NCI-H2081 treated with DMSO at 0.1 percent for 48 hours (cell line): ENCODE measurements around the gene KLHL40.

ENCODE experiments used
- DNase-seq: peaks from one replicate; lab custom pipeline; 2025; lab: John Stamatoyannopoulos, UW

KLHL40 gene

DNA sequence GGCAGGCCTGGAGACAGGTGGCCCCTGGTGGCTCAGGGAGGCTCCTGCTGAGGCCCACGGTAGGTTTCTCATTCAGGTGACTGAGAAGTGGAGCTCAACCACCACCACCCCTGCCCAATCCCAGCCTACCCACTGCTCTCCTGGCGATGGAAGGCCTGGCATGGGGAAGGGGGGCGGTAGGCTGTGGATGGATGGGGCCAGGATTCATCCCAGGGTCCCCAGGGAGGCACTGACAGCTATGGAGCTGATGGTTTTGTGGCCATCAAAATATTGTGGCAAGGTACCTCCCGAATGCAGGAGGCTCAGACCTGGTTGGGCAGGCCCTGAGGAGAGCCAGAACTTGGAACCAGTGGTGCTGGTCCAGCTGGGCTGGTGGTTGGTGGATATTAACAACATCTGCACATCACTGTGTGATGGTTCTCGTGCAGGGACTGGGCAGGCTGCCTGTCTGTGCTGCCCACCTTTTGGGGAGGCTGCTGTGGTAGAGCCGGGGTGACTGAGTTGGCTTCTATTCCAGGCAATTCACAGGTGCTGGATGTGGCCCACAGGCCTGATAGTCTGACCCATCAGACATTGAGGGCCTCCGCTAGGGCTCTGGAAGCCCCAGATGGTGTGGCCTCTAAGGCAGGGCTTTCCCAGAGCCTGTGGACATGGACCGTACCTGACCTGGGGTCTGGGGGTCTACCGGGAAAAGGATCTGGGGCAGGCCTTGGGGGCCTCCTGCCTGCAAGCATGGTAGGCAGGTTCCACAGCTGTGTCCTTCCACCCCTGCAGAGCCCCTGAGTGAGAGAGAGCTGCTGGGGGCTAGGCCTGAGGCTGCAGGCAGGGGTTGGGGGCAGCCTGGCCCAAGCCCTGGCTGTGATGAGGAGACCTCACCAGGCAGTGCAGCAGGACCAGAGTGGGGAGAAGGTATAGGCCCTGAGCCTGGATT is 28.4 kb upstream of the KLHL40 start:
- no peak for DNase-seq

DNA sequence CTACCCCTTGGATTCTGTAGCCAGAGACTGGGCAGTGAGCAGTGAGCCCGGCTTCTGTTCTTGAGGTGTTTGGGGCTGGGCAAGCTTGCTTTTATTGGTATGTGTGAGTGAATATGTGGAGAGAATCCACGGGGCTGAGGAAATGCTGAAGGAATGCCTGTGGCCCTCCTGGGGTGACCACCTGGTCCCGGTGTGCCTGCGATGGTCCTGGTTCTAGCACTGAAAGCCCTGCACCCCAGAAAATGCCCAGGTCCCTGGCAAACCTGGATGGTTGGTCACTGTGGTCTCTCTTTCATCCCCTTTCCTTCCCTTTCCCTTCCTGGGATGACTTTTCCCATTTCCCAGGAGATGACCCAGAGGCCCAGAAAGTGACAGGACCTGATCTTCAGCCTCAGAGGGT is 27.7 kb upstream of the KLHL40 start:
- DNase-seq: no peak

DNA sequence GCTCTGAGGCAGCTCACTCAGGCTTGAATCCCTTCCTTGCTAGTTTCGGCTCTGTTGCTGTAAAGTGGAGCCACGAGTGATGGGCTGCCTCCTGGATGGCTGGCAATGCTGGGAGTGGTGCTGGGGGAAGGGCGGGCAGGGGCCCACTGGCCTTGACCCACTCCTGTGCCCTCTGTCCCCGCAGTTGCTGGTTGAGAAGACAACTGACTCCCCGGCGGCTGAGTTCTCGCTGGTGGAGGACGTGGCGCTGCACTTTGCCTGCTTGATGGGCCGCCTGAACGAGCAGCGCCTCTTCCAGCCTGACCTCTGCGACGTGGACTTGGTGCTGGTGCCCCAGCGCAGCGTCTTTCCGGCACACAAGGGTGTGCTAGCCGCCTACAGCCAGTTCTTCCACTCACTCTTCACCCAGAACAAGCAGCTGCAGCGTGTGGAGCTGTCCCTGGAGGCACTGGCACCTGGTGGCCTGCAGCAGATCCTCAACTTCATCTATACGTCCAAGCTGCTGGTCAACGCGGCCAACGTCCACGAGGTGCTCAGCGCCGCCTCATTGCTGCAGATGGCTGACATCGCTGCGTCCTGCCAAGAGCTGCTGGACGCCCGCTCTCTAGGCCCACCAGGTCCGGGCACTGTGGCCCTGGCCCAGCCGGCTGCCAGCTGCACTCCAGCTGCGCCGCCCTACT is 27.1 kb upstream of the KLHL40 start:
- no peak for DNase-seq

DNA sequence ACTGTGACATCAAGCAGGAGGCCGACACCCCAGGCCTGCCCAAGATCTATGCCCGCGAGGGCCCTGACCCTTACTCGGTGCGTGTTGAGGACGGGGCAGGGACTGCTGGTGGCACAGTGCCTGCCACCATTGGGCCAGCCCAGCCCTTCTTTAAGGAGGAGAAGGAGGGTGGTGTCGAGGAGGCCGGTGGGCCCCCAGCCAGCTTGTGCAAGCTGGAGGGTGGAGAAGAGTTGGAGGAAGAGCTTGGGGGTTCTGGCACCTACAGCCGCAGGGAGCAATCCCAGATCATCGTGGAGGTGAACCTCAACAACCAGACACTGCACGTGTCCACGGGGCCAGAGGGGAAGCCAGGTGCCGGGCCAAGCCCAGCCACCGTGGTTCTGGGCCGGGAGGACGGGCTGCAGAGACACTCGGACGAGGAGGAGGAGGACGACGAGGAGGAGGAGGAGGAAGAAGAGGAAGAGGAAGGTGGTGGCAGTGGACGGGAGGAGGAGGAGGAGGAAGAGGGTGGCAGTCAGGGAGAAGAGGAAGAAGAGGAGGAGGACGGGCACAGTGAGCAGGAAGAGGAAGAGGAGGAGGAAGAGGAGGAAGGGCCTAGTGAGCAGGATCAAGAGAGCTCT is 26.5 kb upstream of the KLHL40 start:
- DNase-seq: no peak

DNA sequence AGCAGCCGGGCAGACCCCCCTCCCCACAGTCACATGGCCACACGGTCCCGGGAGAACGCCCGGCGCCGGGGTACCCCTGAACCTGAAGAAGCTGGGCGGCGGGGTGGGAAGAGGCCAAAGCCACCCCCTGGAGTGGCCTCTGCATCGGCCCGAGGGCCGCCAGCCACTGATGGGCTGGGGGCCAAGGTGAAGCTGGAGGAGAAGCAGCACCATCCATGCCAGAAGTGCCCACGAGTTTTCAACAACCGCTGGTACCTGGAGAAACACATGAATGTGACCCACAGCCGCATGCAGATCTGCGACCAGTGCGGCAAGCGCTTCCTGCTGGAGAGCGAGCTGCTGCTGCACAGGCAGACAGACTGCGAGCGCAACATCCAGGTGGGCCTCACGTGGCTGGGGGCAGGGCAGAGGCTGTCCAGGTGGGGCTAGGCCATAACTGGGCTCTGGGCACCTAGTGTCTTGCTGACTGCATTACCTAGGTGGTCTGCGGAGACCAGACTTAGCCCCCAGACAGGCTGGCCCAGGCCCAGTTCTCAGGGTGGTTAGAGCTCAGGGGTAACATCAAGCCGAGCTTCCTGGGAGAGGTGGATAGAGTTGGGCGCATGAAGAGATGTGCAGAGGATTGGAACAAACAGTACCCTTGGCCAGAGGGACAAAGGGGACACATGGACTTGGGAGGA is 25.7 kb upstream of the KLHL40 start:
- DNase-seq: no peak

DNA sequence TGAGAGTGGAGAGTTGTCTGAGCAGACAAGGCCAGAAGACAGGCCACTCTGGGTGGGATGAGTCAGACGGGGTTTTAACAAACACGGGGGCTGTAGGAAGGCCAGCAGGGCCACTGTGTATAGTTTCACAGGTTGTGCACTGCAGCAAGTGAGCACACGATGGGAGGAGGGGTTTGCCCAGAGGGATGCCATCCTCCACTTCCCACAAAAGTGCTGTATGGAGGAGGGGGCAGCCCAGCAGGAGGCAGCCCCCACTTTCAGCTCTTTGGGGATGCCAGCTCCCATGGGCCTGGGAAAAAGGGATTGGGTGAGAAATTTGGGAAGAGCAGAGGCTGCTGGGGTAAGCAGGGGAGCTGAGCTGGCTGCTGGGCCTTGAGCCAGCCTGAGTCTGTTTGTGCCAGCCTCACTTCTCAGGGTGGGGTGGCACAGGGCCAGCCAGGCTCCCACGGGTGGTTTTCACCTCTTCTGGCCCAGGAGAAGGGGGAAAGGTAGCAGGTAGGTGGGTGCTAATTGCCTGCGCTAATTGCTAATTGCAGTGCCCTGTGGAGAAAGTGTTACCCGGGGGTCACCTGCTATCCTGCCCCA is 25.1 kb upstream of the KLHL40 start:
- DNase-seq: no peak

DNA sequence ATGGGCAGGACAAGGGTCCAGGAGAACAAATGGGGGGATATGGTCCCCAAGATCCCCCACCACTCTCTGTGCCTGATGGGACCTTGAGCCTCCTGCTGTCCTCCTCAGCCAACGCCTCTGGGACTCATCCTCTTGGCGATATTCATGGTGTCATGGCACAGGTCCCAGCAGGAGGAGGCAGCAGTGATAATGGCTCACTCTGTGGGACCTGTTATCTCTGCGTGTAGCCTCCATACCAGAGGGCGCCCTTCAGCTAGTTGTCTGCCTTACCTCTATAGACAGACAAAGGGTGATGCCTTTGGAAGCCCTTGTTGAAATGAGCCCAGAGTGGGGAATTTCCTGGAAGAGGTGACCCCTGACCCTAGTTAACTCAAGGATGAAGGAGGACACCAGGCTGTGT is 24.4 kb upstream of the KLHL40 start:
- DNase-seq: no peak

DNA sequence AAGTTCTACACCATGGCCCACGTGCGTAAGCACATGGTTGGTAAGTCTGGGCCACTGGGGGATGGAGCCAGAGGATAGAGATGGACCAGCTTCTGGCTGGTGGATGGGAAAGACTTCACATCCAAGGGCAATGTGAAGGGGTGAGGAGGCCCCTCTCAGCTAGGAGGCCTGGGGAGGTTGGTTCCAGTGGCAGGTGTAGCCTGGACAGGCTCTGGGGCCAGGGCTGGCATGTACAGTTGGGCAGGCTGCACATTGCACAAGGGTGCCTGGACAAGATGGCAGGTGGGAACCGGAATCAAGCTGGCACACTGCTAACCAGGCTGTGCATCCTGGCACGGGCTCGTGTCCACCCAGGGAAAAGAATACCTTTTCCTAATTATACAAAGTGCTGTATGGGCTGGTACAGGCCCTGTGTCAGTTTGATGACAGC is 23.7 kb upstream of the KLHL40 start:
- DNase-seq: no peak

DNA sequence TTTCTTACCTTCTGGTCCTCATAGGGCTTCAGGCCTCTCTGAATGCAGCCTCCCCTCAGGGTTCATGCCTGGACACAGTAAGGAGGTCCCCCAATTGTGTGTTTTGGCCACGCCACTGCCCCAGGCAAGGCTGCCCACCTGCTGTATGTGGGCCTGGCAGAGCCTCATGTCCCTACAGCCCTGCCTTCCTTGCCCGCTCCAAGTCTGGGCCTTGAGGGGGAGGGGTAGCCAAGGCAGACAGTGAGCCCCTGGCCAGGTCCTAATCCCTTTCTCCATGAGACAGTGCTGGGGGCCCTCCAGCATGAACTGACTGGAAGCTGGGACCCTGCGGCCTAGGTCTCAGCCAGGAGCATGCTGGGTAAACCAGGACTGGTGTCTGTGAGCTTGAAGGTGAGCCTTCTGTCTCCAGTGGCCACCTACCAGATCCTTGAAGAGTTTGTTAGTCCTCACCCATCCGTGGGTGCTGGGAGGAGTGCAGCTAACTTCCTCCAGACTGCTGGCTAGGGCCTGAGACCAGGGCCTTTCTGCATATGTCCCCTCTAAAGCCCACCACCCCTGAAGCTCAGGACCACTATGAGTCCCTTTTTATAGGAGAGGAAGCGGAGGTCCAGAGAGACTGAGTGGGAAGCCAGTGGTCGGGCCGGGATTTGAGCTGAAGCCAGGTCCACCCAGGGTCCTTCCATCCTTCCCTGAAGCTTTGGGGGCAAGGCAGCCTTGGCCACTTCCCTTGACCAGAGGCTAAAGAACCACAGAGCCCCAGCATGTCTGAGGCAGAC is 23.1 kb upstream of the KLHL40 start:
- no peak for DNase-seq

DNA sequence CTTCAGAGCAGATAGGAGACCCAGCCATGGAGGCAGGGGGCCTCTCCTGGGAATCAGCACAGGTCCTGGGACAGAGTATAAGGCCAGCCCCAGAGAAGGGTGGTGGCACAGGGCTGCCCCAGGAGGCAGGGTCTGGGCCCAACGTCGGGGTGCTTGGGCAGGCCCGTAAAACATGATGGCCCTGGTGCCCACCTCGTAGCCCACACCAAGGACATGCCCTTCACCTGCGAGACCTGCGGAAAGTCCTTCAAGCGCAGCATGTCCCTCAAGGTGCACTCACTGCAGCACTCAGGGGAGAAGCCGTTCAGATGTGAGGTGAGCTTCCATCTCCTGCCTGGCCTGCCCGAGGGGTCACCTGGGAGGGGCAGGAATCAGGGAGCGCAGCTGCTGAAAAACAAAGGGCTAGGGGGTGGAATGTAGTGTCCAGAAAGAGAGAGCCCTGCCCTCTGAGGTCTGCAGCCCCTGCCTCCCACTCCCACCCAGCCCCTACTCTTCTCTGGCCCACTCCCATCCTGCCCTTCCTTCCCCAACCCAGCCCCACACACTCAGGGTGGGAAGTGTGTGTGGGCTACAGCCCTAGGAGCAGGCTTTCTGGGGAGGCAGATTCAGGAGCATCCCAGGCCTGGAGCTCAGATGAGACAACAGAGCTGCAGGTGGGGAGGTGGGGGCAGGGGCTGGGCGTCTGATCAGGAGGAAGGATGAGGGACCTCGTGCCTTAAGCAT is 22.4 kb upstream of the KLHL40 start:
- DNase-seq: no peak

DNA sequence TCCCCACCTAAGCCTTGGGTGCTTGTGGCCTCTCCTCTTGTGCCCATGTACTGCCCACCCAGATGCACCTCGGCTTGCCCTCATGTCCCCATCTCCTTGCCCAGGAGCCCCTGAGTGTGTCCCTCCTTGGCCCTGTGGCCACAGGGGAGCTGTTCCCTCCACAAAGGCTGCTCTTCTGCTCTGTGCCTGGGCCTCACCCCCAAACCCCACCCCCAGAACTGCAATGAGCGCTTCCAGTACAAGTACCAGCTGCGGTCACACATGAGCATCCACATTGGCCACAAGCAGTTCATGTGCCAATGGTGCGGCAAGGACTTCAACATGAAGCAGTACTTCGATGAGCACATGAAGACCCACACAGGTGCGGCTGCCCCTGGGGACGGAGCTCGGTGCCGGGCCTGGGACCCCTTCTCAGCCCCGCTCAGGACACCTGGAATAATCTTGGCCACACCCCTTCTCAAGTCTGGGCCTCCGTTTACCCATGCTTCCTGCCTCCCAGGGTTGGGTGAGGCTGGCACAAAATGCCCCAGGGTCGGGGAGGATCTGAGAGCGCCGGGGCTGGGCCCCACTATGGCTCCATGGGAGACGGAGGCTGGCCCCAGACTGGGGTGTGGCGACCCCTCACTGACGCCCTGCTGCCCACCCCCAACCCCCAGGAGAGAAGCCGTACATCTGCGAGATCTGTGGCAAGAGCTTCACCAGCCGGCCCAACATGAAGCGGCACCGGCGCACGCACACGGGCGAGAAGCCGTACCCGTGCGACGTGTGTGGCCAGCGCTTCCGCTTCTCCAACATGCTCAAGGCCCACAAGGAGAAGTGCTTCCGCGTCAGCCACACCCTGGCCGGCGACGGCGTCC is 21.5 kb upstream of the KLHL40 start:
- DNase-seq: no peak

DNA sequence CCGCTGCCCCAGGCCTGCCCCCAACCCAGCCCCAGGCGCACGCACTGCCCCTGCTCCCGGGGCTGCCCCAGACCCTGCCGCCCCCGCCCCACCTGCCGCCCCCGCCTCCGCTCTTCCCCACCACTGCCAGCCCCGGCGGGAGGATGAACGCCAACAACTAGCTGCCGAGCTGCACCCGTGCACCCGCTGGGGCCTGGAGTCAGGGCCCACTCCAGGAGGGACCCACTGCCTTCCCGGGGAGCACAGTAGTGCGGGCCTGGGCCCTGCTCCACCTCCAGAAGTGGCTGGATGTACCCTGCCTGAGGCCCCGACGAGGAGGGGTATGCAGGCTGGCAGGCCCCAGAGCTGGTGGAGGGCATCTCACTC is 20.9 kb upstream of the KLHL40 start:
- no peak for DNase-seq

DNA sequence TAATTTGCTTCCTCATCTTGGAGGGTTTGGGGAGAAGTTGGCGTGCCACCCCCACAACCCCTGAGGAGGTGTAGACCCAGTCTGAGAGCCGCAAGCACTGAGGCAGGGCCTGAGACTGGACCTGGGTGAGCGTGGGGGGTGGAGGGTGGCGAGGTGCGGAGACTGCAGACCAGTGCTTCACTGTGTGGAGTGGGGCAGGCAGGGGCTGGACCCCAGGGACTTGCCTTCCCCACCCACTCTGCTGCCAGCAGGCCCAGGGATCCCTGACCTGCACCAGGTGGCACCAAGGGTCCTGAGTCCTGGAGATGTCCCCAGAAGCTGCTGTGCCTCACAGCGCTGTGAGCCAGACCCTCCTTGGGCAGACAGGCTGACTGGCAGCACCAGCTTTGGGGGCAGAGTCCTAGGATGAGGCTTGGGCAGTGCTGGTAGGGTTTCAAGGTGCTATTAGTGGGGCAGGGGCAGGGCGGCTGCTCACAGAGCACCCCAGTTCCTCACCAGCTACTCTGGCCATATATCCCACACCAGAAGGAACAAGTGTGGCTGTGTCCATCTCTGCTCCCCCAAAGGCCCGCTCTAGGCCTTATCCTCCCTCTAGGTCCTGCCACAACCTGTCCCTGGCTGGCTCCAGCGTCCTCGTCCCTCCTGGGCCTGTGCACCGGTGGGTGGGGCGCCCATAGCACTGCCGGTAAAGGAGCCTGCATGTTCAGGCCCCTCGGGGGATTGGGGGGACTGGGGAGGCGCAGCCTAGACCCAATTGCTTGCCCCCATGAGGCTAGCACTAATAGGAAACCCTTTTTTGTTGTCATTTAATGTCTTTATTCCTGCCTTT is 20.1 kb upstream of the KLHL40 start:
- DNase-seq: no peak

DNA sequence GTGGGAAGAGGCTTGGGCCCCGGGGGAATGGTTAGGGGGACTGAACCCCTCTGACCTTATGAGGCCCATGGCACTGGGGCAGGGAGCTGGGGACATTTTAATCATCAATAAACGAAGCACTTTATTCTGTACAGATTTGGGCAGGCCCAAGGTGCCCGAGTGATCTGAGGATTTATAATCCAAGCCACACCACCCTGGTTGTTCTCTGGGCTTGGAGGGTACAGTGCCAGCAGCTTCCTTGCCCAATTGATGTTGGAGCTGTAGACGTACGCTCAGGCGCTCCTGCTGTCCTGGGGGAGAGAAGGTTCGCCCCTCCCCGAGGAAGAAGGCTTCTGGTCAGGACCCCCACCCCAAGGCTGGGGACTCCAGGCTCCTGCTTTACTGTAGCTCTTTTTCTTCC is 19.3 kb upstream of the KLHL40 start:
- DNase-seq: no peak

DNA sequence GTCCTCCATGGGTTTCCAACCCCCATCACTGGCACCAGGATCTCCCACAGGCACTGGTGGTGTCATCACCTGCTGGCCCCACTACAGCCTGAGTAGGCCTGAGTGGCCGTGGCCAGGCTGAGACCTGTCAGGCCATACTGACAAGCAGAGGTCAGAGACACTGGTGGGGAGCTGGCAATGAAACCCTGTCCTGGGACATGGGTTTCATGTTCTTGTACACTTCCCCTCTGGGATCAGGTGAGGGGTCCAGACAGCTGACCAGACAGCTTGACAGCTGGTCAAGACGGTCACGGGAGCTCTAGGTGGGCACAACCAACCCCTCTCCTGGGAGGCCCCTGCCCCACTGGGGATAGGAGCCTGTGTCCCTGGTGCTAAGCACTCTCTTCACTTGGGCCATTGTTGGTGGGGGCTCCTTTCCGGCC is 18.7 kb upstream of the KLHL40 start:
- DNase-seq: no peak

DNA sequence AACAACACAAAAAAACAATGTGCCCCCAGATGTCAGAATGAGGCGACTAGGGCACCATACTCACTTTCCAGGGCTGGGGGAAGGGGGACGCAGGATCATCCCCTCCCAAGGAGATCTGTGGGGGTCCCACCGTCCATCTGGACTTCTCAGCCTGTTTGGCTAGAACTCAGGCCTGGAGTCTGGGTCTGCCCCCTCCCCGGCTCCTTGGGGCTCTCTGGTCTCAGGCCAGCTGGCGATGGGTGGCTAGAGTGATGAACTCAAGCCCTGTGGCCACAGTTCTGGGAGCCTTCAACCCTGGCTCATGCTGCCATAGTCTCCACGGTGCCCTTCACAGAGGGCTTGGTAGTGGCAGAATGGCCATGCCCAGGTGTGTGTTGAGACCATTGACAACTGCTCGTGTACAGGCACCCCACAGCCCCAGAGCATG is 18.2 kb upstream of the KLHL40 start:
- DNase-seq: no peak

DNA sequence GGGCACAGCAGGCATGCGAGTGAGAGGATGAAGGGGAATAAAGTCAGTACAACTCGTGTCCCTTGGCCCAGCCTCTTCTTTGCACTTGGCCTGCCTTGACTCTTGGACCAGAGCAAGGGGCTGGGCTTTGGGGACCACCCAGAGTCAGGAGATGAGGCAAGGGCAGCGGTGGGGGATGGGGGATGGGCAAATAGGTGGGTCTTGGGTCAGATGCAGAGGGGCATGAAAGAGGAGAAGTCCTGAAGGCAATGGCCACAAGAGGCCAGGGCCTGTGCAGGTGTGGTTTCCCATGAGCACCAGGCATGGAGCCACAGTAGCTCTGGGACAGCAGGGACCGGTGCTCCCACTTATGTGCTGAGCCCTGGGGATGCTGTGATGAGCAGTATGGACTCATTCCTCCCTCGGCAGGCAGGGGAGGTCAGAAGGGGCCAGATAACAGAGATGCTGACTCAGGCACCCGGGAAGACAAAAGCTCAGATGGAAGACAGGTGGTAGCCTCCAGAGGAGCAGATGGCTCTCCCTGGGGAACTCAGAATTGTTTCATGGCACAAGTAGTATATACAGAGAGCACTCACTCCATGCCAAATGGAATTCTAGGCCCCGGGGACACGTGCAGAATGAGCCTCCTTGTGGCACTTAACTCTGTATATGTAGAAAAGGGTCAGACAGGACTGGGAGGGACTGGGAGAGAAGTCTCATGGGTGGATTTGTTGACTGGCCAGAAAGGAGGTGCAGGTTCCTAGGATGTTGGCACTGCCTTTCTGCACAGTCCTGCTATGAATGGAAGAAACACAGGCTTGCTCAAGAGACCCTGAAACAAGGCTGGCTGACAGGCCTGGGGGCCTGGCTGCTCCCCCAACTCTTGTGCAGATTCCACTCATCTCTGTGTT is 17.6 kb upstream of the KLHL40 start:
- DNase-seq: no peak

DNA sequence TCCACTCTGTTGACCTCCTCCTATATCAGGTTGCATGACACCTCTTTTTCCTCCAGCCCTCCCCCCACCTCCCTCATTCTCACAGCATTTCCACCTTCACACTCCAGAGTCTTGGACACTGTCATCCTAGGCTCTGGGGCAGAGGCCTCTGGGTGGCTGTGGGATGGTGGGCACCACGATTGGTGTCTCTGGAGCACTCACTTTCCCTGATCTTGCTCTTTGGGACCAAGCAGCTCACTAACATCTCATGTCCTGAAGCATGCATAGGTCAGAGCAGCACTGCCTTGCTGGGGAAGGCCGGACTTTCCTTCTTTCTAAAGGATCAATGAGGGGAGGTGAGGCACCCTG is 16.9 kb upstream of the KLHL40 start:
- DNase-seq: no peak
